ENCODE results near the gene DNASE2.

DNA sequence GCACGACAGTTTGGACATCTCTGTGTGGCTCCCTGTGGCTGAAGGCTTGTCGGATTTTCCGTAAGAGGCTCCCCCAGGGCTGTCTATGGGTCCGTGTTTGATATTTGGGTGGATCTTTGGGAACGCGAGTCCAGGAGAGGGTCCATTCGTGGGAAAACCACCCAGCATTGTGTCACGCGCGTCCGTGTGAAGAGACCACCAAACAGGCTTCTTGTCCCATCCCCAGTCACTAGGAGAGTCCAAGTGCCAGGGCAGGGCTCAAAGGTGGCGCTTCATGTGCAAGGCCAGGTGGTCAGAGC lies 3.3 kb upstream of the DNASE2 start:
- TF ChIP-seq, protein P1, sequence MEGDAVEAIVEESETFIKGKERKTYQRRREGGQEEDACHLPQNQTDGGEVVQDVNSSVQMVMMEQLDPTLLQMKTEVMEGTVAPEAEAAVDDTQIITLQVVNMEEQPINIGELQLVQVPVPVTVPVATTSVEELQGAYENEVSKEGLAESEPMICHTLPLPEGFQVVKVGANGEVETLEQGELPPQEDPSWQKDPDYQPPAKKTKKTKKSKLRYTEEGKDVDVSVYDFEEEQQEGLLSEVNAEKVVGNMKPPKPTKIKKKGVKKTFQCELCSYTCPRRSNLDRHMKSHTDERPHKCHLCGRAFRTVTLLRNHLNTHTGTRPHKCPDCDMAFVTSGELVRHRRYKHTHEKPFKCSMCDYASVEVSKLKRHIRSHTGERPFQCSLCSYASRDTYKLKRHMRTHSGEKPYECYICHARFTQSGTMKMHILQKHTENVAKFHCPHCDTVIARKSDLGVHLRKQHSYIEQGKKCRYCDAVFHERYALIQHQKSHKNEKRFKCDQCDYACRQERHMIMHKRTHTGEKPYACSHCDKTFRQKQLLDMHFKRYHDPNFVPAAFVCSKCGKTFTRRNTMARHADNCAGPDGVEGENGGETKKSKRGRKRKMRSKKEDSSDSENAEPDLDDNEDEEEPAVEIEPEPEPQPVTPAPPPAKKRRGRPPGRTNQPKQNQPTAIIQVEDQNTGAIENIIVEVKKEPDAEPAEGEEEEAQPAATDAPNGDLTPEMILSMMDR (IDR thresholded peaks at IDR 0.05; ENCODE audit: control extremely low read depth in 1 of 3, insufficient read depth in 1 of 3, low read depth in 1 of 3, low read length in 3 of 3): no peak
- TF ChIP-seq SIN3A (conservative IDR thresholded peaks at IDR 0.05 in 1 of 2, IDR thresholded peaks at IDR 0.05 in 1 of 2; ENCODE audit: low read depth in 1 of 2, low read length in 2 of 2) (no peak), EZH2 (IDR thresholded peaks at IDR 0.05; ENCODE audit: low read depth, low read length, severe bottlenecking) (no peak)

Measured in H1 (cell line).